ENCODE results near the gene ATP5F1E.

Gene ATP5F1E

DNA sequence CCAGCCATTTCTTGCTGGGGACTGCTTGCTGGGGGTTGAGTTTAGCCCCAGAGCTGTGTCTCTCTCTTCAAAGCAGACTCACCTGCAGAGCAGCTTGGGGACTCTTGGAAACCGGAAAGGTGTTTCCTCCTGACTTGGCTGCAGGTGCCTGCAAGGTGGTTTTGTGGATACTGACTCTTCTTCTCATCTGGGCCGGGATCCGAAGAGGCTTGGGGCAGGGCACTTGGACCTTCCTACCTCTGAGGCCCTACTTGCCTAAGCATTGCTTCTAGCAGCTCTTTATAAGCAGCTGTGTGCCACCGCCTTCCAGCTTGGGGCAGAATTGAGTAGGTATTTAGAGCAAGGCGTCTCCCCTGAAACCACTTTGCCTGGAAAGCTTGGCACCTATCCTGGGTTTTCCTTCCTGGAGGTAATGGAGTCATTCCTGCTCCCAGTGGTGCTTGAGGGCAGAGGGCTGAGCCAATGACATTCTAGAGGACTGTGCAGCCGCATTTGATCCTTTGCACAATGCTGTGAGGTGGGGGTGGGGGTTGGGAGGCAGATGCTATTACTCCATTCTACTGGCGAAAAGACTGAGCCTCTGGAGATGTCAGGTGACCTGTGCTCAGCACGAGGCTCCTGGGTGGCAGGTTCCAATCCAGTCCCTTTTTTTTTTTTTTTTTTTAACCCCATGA lies 21.7 kb downstream of the ATP5F1E start:
- DNase-seq (ENCODE audit: insufficient read length, low spot score) (no peak), FAIRE-seq (no peak)

DNA sequence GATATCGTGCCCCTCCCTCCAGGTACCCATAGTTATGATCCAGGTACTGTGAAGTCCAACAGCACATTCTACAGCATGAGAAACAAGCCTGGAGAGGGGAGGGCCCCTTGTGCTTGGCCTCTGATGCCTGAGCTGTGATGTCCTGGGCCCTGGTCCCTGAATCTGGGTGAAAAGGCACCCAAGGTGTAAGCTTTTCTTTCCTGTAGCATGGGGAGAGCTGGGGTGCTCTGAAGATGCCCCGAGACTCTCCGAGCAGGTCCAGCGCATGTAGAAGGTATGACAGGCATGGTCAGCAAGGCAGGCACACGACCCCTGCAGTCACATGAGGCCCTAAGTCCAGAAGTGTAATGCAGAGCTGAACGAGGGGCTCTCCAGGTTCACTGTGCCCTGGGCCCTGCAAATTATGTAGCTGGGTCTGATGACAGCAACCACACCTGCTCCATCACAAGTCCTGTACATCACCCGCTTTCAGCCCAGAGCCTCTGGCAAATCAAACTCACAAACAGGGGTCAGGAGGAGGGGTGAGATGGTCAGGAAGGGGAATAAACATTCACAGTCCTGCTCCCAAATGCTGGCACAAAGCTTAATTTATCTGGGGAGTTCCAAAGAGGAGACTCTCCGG lies 23.3 kb downstream of the ATP5F1E start:
- TF ChIP-seq PAX5 (IDR thresholded peaks at IDR 0.05; ENCODE audit: insufficient read depth, low read length, severe bottlenecking), result no peak
- TF ChIP-seq POU2F2 (IDR thresholded peaks at IDR 0.05; ENCODE audit: low read depth, low read length), result no peak
- no peak for TF ChIP-seq POLR2AphosphoS5 (IDR thresholded peaks at IDR 0.05; ENCODE audit: low read depth, low read length)
- TF ChIP-seq TAF1 (IDR thresholded peaks at IDR 0.05; ENCODE audit: low read depth, low read length), result no peak
- no peak for TF ChIP-seq SPI1 (IDR thresholded peaks at IDR 0.05; ENCODE audit: low read depth, low read length)
- no peak for TF ChIP-seq POLR2A (IDR thresholded peaks at IDR 0.05; ENCODE audit: low read depth, low read length)
- DNase-seq (ENCODE audit: insufficient read length, low spot score), result no peak
- FAIRE-seq, result no peak

More for the DNA sequence above, 21.7 kb downstream of the ATP5F1E start:
- TF ChIP-seq SPI1 (IDR thresholded peaks at IDR 0.05; ENCODE audit: low read depth, low read length) (no peak), PAX5 (IDR thresholded peaks at IDR 0.05; ENCODE audit: insufficient read depth, low read length, severe bottlenecking) (no peak), POLR2AphosphoS5 (IDR thresholded peaks at IDR 0.05; ENCODE audit: low read depth, low read length) (no peak), TAF1 (IDR thresholded peaks at IDR 0.05; ENCODE audit: low read depth, low read length) (no peak), POLR2A (IDR thresholded peaks at IDR 0.05; ENCODE audit: low read depth, low read length) (no peak), POU2F2 (IDR thresholded peaks at IDR 0.05; ENCODE audit: low read depth, low read length) (no peak)

DNA sequence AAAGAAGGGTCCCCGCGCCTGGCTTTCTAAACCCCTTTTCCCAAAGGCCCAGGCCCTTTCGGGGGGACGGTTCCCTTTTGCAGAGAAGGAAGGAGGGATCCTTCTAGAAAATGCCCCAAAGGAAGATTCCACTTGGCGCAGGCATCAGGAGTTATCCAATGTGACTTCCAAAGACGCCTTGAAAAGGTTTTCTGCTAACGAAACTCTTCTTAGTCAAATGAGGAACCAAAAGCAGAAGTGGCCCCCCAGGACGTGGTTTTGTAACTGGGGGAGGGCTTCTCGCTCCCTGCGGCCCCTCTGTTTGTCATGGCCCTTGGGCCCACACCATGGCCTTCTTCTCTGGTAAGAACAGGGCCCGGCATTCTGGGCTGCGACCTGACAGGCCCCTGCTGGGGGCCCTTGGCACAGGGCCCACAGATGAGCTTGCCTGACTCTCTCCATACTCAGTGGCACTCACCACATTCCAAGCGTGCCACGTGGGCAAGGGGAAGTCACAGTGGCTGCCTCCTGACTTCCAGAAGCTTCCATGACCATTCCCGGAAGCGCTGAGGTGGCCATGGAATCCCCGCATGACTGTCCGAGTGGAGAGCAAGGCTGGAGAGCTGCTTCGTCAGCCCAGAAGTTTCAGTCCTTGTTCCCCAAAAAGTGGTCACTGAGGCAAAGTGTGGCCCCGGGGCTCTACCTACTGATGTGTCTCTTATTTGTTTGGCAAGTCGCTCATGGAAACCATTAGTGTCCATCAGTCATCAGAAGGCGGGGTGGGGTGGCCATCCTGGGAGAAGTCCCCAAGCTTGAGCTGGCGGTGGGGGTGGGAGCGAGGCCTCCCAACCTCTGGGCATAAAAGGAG lies 24.2 kb downstream of the ATP5F1E start:
- TF ChIP-seq TAF1 (IDR thresholded peaks at IDR 0.05; ENCODE audit: low read depth, low read length) (peak; percentile 44; the same call in 1 of the 2 replicates), SPI1 (IDR thresholded peaks at IDR 0.05; ENCODE audit: low read depth, low read length) (peak; percentile 100), PAX5 (IDR thresholded peaks at IDR 0.05; ENCODE audit: insufficient read depth, low read length, severe bottlenecking) (peak; percentile 40), POLR2AphosphoS5 (IDR thresholded peaks at IDR 0.05; ENCODE audit: low read depth, low read length) (peak; percentile 32; the same call in 1 of the 2 replicates), POLR2A (IDR thresholded peaks at IDR 0.05; ENCODE audit: low read depth, low read length) (peak; percentile 40; the same call in 1 of the 2 replicates), POU2F2 (IDR thresholded peaks at IDR 0.05; ENCODE audit: low read depth, low read length) (peak; percentile 88)
- DNase-seq (ENCODE audit: insufficient read length, low spot score), result peak; percentile 80
- peak; percentile 26 for FAIRE-seq

DNA sequence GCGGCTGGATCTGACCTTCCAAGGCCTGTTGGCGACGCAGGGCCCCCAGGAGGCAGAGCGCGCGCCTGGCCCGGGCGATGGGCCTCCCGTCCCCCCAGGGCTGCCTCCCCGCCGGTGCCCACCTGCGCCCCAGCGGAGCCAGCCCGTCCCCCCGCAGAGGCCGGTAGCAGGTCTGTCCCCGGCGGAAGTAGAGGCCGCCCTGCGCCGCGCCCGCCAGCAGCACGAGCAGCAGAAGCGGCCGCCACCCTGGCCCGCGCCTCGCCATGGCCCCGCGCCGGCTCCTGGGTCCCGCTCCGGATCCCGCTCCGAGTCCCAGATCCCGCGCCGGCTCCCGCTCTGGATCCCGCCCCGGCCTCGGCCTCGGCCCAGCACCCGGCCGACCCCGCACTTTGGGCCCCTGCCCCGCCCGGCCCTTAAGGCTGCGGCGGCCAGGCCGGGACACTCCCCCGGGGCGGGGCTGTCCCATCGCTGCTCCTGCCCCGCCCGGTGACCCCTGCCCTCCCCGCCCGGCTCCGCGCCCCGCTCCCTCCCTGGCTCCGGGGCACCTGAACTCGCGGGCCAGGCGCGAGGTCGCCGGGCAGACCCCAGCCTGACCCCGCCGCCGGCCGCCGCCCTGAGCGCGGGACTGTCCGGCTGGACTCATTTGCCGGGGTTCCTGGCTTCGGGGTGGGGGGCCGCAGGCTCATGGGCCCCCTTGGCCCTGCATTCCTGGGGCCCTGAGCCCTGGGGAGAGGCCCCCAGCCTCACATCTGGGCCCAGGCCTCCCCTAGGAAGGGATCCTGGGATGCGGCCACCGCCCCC lies 25.1 kb downstream of the ATP5F1E start, which contains the start of gene CTSZ:
Gene CTSZ, minus strand, starts transcription at position 391 of the 801 bp plus-strand sequence. Its CDS starts 126 bp downstream, at position 265.
- FAIRE-seq (peak; percentile 40), DNase-seq (ENCODE audit: insufficient read length, low spot score) (peak; percentile 61)
- peak; percentile 74 for TF ChIP-seq POLR2AphosphoS5 (IDR thresholded peaks at IDR 0.05; ENCODE audit: low read depth, low read length)
- peak; percentile 62 for TF ChIP-seq POLR2A (IDR thresholded peaks at IDR 0.05; ENCODE audit: low read depth, low read length)
- no peak for TF ChIP-seq SPI1 (IDR thresholded peaks at IDR 0.05; ENCODE audit: low read depth, low read length)
- peak; percentile 47 for TF ChIP-seq POU2F2 (IDR thresholded peaks at IDR 0.05; ENCODE audit: low read depth, low read length)

DNA sequence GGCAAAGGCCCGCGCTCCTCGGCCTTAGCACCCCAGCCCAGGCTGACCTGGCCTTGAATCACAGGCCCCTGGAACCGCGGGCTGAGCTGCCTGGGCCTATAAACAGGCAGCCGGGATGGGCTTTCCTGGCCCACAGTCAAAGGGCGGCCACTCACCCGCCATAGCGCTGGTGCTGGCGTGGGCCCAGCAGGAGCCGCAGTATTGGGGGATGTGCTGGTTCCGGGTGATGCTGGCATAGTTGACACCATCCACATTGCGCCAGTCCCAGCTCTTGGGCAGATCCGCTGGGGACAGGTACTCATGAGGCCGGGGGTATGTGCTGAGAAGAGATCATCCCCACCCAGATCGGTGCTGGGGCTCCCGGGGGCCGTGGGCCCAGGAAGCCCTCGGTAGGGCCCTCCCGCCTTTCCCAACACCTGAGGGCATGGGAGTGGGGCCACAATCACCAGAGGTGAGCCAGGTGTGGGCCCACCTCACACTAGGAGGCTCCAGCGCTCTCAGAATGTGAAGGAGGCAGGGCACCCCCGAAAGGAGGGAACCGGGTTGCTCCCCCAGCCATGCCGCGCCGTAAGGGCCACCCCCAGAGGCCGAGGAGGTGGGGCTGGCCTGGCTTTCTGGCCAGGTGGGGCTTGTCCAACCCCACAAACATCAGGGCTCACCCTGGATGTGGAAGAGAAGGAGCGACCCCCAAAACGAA lies 25.8 kb downstream of the ATP5F1E start:
- DNase-seq (ENCODE audit: insufficient read length, low spot score) (no peak), FAIRE-seq (no peak)
- TF ChIP-seq POLR2AphosphoS5 (IDR thresholded peaks at IDR 0.05; ENCODE audit: low read depth, low read length), result 0 out of 2 replicates have a peak, but pooled peaks have one; percentile 54
- TF ChIP-seq PAX5 (IDR thresholded peaks at IDR 0.05; ENCODE audit: insufficient read depth, low read length, severe bottlenecking), result no peak
- TF ChIP-seq POU2F2 (IDR thresholded peaks at IDR 0.05; ENCODE audit: low read depth, low read length), result peak; percentile 16; the same call in 1 of the 2 replicates
- no peak for TF ChIP-seq TAF1 (IDR thresholded peaks at IDR 0.05; ENCODE audit: low read depth, low read length)
- no peak for TF ChIP-seq SPI1 (IDR thresholded peaks at IDR 0.05; ENCODE audit: low read depth, low read length)
- TF ChIP-seq POLR2A (IDR thresholded peaks at IDR 0.05; ENCODE audit: low read depth, low read length), result peak; percentile 40; the same call in 1 of the 2 replicates

DNA sequence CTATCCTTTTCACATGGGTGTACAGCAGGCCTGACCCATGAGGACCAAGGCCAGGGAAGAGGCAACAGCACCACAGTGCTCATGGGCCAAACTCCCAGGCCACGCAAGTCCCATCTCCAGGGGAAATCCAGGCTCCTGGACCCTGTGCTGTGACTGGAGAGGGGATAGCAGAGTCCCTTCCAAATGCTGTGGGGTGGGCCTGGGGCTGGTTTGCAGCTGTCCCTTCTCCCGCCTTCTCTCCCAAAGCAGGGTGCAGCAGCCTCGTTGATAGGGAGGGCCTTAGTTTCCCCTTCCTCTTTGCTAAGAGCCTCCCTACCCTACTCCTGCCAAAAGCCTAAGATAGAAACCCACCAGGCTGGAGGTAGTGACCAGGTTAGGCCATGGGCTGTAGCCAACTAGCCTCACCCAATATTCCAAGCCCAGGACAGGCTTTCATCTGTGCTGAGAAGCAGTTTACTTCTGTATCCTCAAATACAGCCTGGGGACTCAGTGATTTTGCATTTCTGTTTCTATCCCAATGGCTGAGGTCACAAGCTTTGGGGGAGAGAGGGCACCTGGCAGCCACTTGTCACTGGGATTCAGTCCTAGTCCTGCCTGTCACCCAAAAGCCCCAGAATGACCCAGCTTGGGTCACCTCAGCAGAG lies 26.5 kb downstream of the ATP5F1E start:
- no peak for FAIRE-seq
- TF ChIP-seq POLR2AphosphoS5 (IDR thresholded peaks at IDR 0.05; ENCODE audit: low read depth, low read length) (peak; percentile 65), POLR2A (IDR thresholded peaks at IDR 0.05; ENCODE audit: low read depth, low read length) (peak; percentile 55; the same call in 1 of the 2 replicates), TAF1 (IDR thresholded peaks at IDR 0.05; ENCODE audit: low read depth, low read length) (peak; percentile 27; the same call in 1 of the 2 replicates), SPI1 (IDR thresholded peaks at IDR 0.05; ENCODE audit: low read depth, low read length) (no peak)
- no peak for DNase-seq (ENCODE audit: insufficient read length, low spot score)

DNA sequence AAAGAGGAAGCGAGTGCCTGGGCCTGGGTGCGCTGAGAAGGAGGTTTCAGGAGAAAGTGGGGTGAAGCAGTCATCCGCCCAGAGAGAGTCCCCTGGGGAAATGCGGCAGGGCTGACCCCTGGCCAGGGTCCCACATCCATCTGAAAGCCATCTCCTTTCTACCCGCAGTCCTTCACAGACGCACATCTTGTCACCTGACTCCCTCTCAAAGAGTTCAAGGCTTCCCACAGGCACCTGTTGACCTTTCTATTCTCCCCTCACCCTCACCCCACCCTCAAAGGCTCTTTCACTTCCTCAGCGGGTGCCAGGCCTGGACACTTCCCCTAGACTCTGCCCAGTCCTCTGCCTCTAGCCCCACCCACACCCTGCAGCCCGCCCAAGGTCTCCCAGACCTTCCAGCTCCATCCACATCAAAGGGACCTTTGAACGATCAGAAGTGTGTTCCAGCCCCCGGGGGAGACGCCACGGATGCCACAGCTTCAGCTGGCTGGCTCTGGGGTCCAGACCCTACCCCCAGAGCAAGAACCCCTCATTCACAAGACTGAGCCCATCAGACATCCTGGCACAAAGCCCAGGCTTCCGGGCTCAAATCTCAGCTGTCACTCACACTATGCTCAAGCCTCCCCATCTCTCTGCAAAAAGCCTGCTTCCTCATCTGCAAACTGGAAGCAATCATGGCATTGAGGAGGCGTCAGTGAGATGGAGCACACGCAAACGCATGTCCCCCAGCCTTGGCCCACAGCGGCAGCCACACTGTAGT lies 27.2 kb downstream of the ATP5F1E start:
- TF ChIP-seq SPI1 (IDR thresholded peaks at IDR 0.05; ENCODE audit: low read depth, low read length) (peak; percentile 92), POU2F2 (IDR thresholded peaks at IDR 0.05; ENCODE audit: low read depth, low read length) (0 out of 2 replicates have a peak, but pooled peaks have one; percentile 41), TAF1 (IDR thresholded peaks at IDR 0.05; ENCODE audit: low read depth, low read length) (peak; percentile 57; the same call in 1 of the 2 replicates), PAX5 (IDR thresholded peaks at IDR 0.05; ENCODE audit: insufficient read depth, low read length, severe bottlenecking) (no peak), POLR2AphosphoS5 (IDR thresholded peaks at IDR 0.05; ENCODE audit: low read depth, low read length) (peak; percentile 50), POLR2A (IDR thresholded peaks at IDR 0.05; ENCODE audit: low read depth, low read length) (peak; percentile 87)
- FAIRE-seq, result peak; percentile 71
- peak; percentile 61 for DNase-seq (ENCODE audit: insufficient read length, low spot score)

All from GM12891 (cell line).